Right kidney (tissue), 1 donor: ENCODE results near the gene UST.
A peak's percentile ranks its signal among the peaks of the same experiment; 100 is the strongest.
"Not testable (repeated sequence)": the region's sequence is repeated elsewhere in the genome, so short reads cannot be mapped to it uniquely, and the experiment has no call there.

Experiments used
- DNase-seq: peaks from one replicate; pipeline ENCODE4 v3.0.0-alpha.2; 2016

UST gene

GRCh38 chr6:148868901-148869300, 122.1 kb downstream of the UST start:
- no peak for DNase-seq

DNA sequence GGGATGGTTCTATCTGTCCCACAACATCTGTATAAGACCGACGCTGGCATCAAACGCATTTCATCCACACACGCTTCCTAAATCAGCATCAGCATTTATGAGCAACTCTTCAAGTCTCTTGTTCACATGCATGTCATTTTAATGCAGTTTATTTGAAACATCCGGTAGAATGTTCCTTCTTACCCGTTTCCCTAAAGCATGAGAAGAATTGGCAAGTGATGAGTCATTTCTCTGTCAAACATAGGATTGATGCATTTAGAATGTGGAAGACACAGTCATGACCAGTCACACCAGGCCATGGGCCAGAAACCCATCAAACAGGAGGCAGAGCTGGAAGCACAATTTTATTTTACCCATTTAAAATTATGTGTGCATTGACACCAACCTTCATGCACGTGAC, 122.8 kb downstream of the UST start:
- DNase-seq = no peak

DNA sequence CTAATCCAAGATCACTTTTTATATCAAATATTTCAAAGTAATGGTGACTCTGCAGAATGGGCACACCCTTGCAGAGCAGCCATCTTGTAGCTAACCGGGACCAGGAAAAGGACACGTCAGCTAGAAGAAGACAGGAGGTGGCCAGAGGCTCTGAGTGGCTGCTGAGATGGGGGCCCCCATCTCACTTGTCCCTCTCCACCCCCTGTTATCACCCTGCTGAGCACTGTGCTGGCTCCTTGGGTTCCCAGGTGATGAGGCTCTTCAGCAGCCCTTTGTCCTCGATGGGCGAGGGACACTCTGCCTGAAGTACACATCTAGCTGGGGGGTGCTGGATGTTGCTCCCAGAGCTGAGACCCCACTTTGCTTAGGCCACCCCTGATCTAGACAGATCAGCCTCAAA, 126.3 kb downstream of the UST start:
- no peak for DNase-seq

- DNase-seq = no peak
These were observed 127.0 kb downstream of the UST start for GRCh38 chr6:148873868-148874267.

DNA sequence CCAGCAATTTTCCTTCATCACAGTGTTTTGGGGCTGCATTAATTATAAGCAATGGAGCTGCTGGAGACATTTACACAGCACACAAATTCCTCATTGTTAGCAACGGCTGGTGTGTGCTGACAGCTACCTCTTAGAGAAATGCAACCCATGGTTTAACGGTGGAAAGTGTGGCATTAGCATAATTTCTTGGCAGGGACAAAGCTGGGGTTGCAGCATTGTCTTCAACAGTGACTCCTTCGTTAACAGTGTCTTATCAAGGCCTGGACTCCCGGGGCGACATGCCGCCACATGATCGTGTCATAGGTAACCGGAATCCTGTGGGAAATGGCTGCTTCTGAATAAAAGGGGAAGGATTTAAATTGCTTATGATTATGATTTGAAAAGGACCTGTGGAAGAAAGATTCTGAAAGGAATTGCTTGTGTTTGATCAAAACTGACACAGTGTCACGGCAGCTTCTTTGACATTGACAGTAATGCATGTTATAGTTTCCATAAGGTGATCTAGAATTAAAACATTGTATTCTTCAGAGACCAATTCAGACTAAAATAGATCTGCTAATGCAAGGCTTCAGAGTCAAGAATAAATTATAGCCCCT, 128.0 kb downstream of the UST start:
- peak; percentile 8 for DNase-seq

GRCh38 chr6:148878683-148879082, 131.9 kb downstream of the UST start:
- DNase-seq = no peak

DNA sequence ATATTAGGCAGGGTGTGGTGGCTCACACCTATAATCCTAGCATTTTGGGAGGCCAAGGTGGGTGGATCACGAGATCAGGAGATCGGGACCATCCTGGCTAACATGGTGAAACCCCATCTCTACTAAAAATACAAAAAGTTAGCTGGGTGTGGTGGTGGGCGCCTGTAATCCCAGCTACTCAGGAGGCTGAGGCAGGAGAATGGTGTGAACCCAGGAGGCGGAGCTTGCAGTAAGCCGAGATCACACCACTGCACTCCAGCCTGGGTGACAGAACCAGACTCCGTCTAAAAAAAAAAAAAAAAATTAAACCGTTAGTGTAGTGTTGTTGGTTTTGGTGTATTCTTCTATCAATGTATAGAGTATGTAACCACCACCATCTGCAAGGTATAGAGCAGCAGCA, 133.9 kb downstream of the UST start:
- DNase-seq = not testable (repeated sequence)

- DNase-seq = no peak
These were observed 134.9 kb downstream of the UST start for GRCh38 chr6:148881593-148882311.

DNA sequence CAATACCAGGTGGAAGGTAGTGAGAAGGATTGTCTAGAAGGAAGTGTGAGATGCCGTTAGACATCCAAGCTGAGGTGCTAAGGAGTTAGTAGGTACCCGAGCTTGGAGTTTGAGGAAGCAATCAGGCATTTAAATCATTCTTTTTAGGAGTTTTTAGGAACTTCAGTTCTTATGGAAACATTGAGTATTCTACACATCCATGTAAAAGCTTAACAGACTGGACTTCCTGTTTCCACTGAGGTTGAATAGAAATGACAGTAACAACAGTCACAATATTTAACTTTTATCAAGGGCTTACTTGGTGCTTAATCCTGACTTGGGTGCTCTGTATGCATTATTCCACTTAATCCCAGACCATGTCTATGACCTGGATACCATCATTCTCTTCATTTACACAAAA, 136.4 kb downstream of the UST start:
- DNase-seq = no peak

GRCh38 chr6:148884461-148884860, 137.6 kb downstream of the UST start:
- no peak for DNase-seq

DNA sequence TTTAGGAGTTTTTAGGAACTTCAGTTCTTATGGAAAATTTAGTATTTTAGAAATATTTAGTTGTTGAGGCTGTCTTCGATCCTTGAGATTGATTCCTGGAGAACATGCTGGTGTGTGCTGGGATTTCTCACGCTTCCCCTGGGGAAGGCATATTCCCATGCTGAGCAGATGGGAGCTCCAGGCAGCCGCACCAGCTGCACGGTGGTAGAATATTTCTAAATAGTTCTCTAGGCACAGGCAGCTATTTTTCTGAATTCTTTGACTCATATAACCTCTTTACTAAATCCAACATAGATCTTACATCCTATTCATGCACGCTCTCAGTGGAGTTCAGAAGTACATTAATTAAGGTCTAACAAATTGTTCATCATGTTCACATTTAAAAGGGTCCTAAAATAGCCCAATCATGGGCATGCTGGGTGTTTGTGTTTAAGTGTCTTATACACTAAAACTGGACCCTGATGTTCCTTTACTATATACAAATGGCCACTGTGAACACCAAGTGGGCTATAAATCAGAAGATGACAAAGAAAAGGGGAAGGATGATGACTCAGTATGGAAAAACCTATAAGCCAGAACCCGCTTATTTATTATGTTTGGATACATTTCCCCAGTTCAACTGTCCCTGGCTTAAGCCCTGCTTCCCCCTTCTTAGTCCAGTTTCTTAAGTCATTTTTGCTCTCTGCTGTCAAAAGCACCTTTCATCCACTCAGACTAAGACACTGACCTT, 138.5 kb downstream of the UST start:
- DNase-seq = no peak

GRCh38 chr6:148885925-148886845, 139.4 kb downstream of the UST start:
- DNase-seq = no peak

DNA sequence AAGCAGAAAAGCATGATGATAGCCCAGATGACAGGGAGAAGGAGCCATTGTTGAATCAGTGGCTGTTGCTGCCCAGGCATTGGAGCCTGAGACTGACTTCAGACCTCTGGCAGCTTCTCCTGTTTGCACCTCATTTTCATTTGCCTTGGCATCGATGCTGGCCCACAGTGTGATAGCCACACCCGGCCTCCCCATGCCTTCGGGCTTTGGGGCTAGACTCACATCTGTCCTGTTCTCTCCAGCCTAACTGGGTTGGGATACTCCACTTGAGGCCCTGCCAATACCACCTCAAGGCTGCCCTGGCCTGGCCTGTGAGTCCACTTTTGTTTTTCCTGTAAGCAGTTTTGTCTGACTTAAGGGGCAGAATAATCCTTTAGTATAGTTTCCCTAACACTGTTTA, 140.4 kb downstream of the UST start:
- DNase-seq = no peak

DNA sequence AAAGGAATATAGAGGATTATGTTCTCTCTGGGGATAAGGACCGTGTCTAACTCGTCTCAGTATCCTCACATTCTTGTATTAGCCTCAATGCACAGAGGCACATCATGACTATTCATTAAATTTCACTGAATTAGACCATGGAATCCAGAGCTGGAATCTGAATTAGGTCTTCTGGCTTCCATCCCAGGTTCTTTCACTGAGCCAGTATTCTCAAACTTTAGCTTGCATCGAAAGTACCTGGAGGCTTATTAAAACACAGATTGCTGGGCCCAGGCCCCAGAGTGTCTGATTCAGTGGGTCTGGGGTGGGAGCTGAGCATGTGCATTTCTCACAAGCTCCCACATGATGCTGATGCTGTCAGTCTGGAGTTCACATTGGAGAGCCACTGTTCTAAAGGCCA, 142.0 kb downstream of the UST start:
- no peak for DNase-seq

DNA sequence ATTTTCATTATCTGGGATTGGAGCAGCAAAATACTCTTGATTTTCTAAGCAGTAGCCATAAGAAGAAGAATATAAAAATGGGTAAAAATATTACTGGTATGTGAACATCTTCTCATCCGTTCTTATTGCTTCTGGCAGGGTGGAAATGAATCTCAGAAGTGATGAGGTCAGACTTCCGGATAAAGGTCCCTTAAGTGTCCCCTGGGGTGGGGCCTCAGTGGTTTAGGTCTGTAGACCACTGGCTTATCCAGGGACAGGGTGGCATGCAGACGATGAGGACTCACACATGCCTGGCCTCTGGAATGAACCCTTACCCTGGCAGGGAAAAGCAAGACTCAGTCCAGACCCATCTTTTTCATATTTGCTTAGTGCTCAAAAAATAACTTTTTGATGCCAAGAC, 143.3 kb downstream of the UST start:
- no peak for DNase-seq

DNA sequence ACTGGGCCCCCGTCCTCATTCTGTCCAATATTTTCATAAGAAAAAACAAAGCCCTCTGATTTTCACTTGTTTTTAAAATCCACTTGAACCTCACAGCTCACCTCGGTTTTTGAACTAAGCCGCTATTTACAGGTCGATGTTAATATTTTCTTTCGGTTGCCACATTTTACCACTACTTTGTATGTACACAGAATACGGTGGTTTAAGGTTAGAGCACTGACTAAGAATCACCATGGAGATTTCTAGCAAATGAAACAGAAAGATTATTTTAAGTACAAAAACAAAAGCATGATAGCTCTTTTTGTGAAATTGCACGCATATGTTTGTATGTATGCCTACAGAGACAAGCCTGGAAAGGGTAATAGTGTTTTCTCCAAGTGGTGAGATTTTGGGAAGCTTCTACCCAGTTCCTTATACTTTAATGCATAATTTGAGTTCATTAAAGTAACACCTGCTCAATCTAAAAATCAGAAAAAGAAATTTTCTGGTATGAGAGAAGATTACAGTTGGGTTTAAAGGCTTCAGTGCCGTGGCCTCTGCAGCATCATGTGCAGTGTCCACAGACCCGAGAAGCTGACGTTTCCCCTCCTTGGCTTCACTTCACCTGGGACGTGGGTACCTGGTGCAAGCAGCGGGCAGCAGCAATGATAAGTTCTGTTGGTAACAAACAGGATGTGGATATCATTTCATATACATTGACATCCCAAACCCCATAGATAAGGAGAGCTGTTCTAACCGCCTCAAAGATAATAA, 144.0 kb downstream of the UST start:
- DNase-seq = no peak

- DNase-seq = no peak
These were observed 144.6 kb downstream of the UST start for GRCh38 chr6:148891405-148891783.

- no peak for DNase-seq
These were observed 145.4 kb downstream of the UST start for GRCh38 chr6:148892247-148892646.

DNA sequence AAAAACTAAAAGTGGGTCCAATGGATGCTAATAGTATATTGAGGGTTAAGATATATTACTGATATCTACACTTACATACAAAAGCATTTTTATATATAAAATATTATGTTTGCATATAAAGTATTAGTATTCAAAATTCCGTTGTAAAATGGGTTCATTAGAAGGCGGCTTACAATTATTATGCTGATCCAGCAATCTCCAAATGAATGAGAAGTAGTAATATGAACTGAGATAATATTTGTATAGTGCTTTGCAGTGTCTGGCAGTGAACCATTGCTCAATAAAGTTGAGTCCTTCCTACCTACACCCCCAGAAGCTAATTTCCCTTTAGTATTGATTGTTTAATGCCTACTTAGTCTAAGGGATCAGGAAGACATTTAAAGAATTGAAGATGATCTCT, 146.2 kb downstream of the UST start:
- no peak for DNase-seq

- DNase-seq = no peak
These were observed 146.7 kb downstream of the UST start for GRCh38 chr6:148893481-148893880.

- no peak for DNase-seq
These were observed 151.7 kb downstream of the UST start for GRCh38 chr6:148898376-148899014.
